Neural crest cell (in vitro differentiated cells): ENCODE results near the gene MTA3. TPM values are rescaled to one million over a fixed set of nuclear protein-coding genes. Genes with fewer than 3 reads are reported as not detected.

Experiments
- DNase-seq: peaks from one replicate; pipeline ENCODE4 v3.0.0; 2021; ENCODE audit warnings: low read depth, mixed read lengths, low spot score
- H3K27ac Mint-ChIP-seq: one replicate; pipeline ENCODE4 v1.8.0; 2021; ENCODE audit warnings: mild to moderate bottlenecking, mixed read lengths; ENCODE audit not compliant: unreplicated experiment
- H3K27me3 Mint-ChIP-seq: 2 replicates; pipeline ENCODE4 v1.8.0; 2021; ENCODE audit warnings: low read depth, mild to moderate bottlenecking, mixed read lengths
- H3K36me3 Mint-ChIP-seq: 2 replicates; pipeline ENCODE4 v1.8.0; 2021; ENCODE audit warnings: low read depth, mild to moderate bottlenecking, mixed read lengths
- H3K4me1 Mint-ChIP-seq: 2 replicates; pipeline ENCODE4 v1.8.0; 2021; ENCODE audit warnings: mixed read lengths
- H3K4me3 Mint-ChIP-seq: one replicate; pipeline ENCODE4 v1.8.0; 2021; ENCODE audit warnings: mild to moderate bottlenecking, mixed read lengths
- H3K9me3 Mint-ChIP-seq: 2 replicates; pipeline ENCODE4 v1.8.0; 2021; ENCODE audit warnings: mixed read lengths
- CTCF ChIP-seq: fragments of 200-600 bp; sonication (generic); conservative IDR thresholded peaks from 2 replicates; pipeline ENCODE4 v1.5.0; 2021; ENCODE audit warnings: antibody characterized with exemption, mild to moderate bottlenecking
- total RNA-seq: library from RNA; stranded (reverse); gene quantifications from 2 replicates; pipeline ENCODE4 v1.2.1, GENCODE V29; 2021

Gene MTA3
- total RNA-seq, 1 donor from 2014 or later, result 62.3 TPM

GRCh38 chr2:42712934-42713333, 144.5 kb downstream of the MTA3 start:
- no peaks in the 10 kb centered on the region for H3K9me3 Mint-ChIP-seq
- TF ChIP-seq CTCF, result no peak
- peaks cover 2% of the 10 kb centered on the region for H3K36me3 Mint-ChIP-seq
- H3K27ac Mint-ChIP-seq, result no peak overlapping the region
- no peaks in the 10 kb centered on the region for H3K4me1 Mint-ChIP-seq
- no peak for DNase-seq
- no peak overlapping the region for H3K4me3 Mint-ChIP-seq
- no peaks in the 10 kb centered on the region for H3K27me3 Mint-ChIP-seq

GRCh38 chr2:42713920-42714319, 145.5 kb downstream of the MTA3 start:
- no peak for DNase-seq
- H3K36me3 Mint-ChIP-seq, result peaks cover 2% of the 10 kb centered on the region

GRCh38 chr2:42714686-42715085, 146.3 kb downstream of the MTA3 start:
- no peak for TF ChIP-seq CTCF
- Mint-ChIP-seq H3K4me1 (no peaks in the 10 kb centered on the region), H3K9me3 (no peaks in the 10 kb centered on the region), H3K4me3 (no peak overlapping the region), H3K27ac (no peak overlapping the region), H3K27me3 (no peaks in the 10 kb centered on the region), H3K36me3 (no peaks in the 10 kb centered on the region)
- no peak for DNase-seq

More at GRCh38 chr2:42713920-42714319, 145.5 kb downstream of the MTA3 start:
- Mint-ChIP-seq H3K4me3 (no peak overlapping the region), H3K9me3 (no peaks in the 10 kb centered on the region), H3K27ac (no peak overlapping the region), H3K27me3 (no peaks in the 10 kb centered on the region), H3K4me1 (no peaks in the 10 kb centered on the region)
- no peak for TF ChIP-seq CTCF

- Mint-ChIP-seq H3K4me1 (peaks cover 11% of the 10 kb centered on the region), H3K9me3 (no peaks in the 10 kb centered on the region), H3K36me3 (no peaks in the 10 kb centered on the region), H3K27ac (no peak overlapping the region), H3K27me3 (no peaks in the 10 kb centered on the region), H3K4me3 (no peak overlapping the region)
- no peak for DNase-seq
- TF ChIP-seq CTCF, result no peak
Observed at GRCh38 chr2:42721898-42722297, 153.5 kb downstream of the MTA3 start.

GRCh38 chr2:42722320-42723190, 154.1 kb downstream of the MTA3 start:
- no peaks in the 10 kb centered on the region for H3K36me3 Mint-ChIP-seq
- H3K4me1 Mint-ChIP-seq, result peaks cover 11% of the 10 kb centered on the region
- H3K27ac Mint-ChIP-seq, result no peak overlapping the region
- TF ChIP-seq CTCF, result no peak
- no peaks in the 10 kb centered on the region for H3K9me3 Mint-ChIP-seq
- H3K4me3 Mint-ChIP-seq, result no peak overlapping the region
- DNase-seq, result no peak
- H3K27me3 Mint-ChIP-seq, result no peaks in the 10 kb centered on the region
